ENCODE measurements around the gene KRTAP10-6.
"Not testable (repeated sequence)": the region's sequence is repeated elsewhere in the genome, so short reads cannot be mapped to it uniquely, and the experiment has no call there.

Gene KRTAP10-6

GRCh38 chr21:44581158-44581557, 11.1 kb downstream of the KRTAP10-6 start:
- TF ChIP-seq, protein P1, sequence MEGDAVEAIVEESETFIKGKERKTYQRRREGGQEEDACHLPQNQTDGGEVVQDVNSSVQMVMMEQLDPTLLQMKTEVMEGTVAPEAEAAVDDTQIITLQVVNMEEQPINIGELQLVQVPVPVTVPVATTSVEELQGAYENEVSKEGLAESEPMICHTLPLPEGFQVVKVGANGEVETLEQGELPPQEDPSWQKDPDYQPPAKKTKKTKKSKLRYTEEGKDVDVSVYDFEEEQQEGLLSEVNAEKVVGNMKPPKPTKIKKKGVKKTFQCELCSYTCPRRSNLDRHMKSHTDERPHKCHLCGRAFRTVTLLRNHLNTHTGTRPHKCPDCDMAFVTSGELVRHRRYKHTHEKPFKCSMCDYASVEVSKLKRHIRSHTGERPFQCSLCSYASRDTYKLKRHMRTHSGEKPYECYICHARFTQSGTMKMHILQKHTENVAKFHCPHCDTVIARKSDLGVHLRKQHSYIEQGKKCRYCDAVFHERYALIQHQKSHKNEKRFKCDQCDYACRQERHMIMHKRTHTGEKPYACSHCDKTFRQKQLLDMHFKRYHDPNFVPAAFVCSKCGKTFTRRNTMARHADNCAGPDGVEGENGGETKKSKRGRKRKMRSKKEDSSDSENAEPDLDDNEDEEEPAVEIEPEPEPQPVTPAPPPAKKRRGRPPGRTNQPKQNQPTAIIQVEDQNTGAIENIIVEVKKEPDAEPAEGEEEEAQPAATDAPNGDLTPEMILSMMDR (IDR thresholded peaks at IDR 0.05; ENCODE audit: control insufficient read depth, insufficient read depth, low read depth, low read length, missing control alignments): no peak
- H3K4me3 ChIP-seq (ENCODE audit: control insufficient read depth, low read depth, low read length): no peak overlapping the region
- no peak for DNase-seq (ENCODE audit: low read depth)

GRCh38 chr21:44580231-44580821, 12.0 kb downstream of the KRTAP10-6 start, which contains the start of gene KRTAP10-5:
Gene KRTAP10-5 (minus strand): TSS chr21:44580604. CDS start chr21:44580578, 26 bp downstream.
- H3K4me3 ChIP-seq (ENCODE audit: control insufficient read depth, low read depth, low read length): not testable (repeated sequence)

DNA sequence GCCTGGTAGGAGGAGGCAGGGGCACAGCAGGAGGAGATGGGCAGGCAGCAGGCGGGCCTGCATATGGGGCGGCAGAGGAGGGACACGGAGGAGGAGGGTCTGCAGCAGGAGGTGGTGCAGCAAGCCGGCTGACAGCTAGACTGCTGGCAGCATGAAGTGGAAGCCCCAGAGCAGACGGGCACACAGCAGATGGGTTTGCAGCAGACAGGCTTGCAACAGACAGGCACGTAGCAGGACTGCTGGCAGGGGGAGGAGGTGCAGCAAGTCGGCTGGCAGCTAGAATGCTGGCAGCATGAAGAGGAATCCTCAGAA, 12.5 kb downstream of the KRTAP10-6 start:
- DNase-seq (ENCODE audit: low read depth): no peak
- no peak overlapping the region for H3K4me3 ChIP-seq (ENCODE audit: control insufficient read depth, low read depth, low read length)
- TF ChIP-seq, protein P1 (IDR thresholded peaks at IDR 0.05; ENCODE audit: control insufficient read depth, insufficient read depth, low read depth, low read length, missing control alignments): no peak

More at GRCh38 chr21:44580231-44580821, 12.0 kb downstream of the KRTAP10-6 start, which contains the start of gene KRTAP10-5:
- not testable (repeated sequence) for DNase-seq (ENCODE audit: low read depth)

GRCh38 chr21:44579056-44579832, 13.1 kb downstream of the KRTAP10-6 start:
- TF ChIP-seq, protein P1 (IDR thresholded peaks at IDR 0.05; ENCODE audit: control insufficient read depth, insufficient read depth, low read depth, low read length, missing control alignments): no peak
- DNase-seq (ENCODE audit: low read depth): no peak
- H3K4me3 ChIP-seq (ENCODE audit: control insufficient read depth, low read depth, low read length): no peak overlapping the region

DNA sequence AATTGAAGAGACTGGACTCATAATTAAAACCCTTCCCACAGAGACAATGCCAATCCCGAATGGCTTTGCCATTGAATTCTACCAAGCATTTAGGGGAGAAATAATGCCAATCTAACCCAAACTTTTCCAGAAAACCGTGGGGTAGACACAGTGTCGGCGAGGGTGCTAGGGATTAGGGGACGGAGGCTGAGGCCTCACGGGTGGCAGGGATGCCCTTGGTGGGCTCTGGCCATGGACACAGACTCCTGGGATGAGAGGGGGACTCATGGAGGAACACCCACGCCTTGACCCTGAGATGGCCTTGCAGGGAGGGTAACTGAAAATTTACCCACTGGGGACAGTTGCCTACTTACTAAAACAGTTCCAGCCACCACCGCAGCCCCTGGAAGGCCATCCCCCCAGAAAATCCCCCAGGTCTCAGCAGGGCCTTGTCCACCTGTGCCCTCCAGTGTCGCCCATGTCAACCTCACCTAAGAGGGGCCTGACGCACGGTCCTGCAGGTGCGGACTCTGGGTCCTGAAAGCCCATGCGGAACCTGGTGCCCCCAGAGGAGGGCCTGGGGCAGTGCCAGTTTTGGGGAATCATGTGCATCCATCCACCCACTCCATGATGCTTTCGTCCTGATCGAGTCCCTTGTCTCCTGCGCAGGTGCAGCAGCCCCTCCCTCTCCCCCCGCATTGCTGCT, 13.8 kb downstream of the KRTAP10-6 start:
- TF ChIP-seq, protein P1 (IDR thresholded peaks at IDR 0.05; ENCODE audit: control insufficient read depth, insufficient read depth, low read depth, low read length, missing control alignments): no peak
- DNase-seq (ENCODE audit: low read depth): no peak
- H3K4me3 ChIP-seq (ENCODE audit: control insufficient read depth, low read depth, low read length): no peak overlapping the region

DNA sequence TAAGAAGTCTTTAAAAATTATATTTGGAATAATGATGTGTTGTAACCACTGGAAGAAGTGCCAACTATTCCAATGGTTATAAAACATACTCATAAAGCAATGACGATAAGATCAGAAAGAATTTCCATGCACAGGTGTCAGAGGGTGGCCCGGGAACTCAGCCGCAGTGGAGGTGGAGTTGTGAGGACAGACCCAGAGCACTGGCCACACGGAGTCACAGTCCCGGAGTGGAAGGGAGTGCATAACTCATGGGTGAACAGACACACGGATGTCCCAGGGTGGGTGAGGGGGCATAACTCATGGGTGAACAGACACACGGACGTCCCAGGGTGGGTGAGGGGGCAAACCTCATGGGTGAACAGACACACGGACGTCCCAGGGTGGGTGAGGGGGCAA, 16.3 kb downstream of the KRTAP10-6 start:
- DNase-seq (ENCODE audit: low read depth): no peak
- H3K4me3 ChIP-seq (ENCODE audit: control insufficient read depth, low read depth, low read length): no peak overlapping the region
- TF ChIP-seq, protein P1 (IDR thresholded peaks at IDR 0.05; ENCODE audit: control insufficient read depth, insufficient read depth, low read depth, low read length, missing control alignments): no peak

All from AG09309 (cell line).